C4-2B (cell line): ENCODE results near the gene MAGED2.

Experiments used
- ZFX ChIP-seq: fragments of 450-650 bp; IDR thresholded peaks from 2 replicates; pipeline ENCODE4 v1.6.1; 2017
- TF ChIP-seq, protein P1 (sequence below): fragments of 450-650 bp; conservative IDR thresholded peaks from 2 replicates; pipeline ENCODE4 v1.5.1; 2017; ENCODE audit warnings: mild to moderate bottlenecking

DNA sequence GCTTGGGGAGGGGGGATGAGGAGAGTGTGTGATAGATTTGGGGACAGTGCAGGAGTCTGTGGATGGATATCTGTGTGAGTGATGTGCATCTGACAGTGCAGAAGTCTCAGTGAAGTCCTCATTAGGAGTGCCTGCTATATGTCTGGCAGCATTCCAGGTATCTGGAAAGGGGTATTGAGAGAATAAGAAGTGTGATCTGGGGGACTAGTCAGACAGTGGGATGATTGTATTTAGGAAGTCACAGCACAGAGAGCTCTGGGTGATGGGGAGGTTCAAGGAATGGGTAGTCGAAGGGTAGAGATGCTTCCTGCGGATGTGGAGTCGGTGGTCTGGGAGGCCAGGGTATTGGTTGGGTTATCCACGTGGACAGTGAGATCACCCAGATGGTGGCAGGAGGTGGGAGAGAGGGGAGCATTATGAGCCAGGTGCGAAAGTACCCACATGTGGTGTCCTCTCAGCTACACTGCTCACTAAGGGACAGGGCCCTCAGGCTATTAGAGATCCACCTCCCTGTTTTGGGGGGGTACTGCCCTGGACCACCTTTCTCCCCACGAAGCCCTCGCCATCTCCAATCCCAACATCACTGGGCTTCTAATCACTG lies 9.8 kb downstream of the MAGED2 start:
- TF ChIP-seq, protein P1, sequence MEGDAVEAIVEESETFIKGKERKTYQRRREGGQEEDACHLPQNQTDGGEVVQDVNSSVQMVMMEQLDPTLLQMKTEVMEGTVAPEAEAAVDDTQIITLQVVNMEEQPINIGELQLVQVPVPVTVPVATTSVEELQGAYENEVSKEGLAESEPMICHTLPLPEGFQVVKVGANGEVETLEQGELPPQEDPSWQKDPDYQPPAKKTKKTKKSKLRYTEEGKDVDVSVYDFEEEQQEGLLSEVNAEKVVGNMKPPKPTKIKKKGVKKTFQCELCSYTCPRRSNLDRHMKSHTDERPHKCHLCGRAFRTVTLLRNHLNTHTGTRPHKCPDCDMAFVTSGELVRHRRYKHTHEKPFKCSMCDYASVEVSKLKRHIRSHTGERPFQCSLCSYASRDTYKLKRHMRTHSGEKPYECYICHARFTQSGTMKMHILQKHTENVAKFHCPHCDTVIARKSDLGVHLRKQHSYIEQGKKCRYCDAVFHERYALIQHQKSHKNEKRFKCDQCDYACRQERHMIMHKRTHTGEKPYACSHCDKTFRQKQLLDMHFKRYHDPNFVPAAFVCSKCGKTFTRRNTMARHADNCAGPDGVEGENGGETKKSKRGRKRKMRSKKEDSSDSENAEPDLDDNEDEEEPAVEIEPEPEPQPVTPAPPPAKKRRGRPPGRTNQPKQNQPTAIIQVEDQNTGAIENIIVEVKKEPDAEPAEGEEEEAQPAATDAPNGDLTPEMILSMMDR, result no peak
- no peak for TF ChIP-seq ZFX
